Measurements from ENCODE around the gene CREB5.

Gene CREB5

DNA sequence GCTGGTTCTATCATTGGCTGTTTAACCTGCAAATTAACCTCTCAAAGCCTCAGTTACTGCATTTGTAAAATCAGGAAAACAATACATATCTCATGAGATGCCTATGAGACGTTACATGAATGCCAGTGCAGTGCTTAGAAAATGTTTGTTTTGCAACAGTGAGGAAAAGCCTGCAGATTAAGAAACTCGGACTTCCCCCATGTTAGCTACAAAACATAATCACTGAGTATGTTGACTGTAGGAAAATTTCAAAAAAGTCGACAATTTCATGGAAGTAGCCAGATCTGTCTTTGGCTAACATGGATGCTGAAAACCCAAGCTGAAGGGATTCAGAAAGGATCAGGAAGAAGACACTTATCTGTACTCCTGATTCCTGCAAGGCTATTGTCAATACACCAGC, 424.4 kb downstream of the CREB5 start:
- DNase-seq, result no peak

DNA sequence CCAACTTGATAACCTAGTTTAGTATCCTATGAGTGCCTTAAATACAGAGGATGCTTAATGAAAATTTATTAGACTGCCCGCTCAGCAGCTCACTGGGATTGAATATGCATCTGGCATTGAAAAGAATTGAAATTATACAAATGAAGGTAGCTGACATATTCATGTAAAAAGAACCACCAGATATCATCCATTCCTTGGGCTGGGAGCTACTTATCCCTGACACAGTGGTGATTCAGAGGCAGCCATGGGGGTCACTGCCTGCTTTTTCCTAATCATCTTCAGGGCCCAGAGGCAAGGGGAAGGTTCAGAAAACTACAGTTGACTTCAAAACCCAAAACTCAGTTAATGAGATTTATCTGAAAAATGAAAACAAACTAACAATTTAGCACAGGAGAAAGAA, 424.9 kb downstream of the CREB5 start:
- DNase-seq, result no peak

DNA sequence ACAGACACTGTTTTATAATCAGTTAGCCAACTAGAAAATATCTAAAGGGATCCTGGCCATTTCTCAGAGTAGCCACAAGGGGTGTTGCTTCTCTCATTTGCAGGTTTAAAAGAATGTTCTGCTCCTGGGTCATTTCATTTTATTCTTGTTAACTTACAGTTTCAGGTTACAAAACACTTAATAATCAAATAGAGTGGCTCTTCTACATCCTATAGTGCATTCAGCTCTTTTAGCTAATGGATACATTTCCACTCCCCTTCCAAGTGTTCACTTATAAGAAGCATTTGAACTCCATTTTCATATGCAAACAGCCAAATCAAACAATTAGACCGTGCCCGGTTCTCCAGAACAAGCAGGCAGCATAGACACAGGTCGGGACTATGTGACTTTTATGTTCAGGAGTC, 428.3 kb downstream of the CREB5 start:
- peak; percentile 91 for DNase-seq

DNA sequence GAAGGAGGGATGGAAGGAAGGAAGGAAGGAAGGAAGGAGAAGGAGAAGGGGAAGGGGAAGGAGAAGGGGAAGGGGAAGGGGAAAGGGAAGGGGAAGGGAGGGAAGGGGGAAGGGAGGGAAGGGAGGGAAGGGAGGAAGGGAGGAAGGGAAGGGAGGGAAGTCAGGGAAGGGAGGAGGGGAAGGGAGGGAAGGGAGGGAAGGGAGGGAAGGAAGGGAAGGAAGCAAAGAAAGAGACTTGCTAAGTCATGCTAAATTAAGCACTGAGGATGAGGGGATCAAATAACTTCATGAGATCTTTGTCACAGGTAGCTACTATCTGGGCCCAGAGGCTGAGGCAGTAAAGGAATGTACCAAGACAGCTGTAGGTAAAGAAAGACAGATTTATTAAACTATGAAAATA, 429.4 kb downstream of the CREB5 start:
- no peak for DNase-seq

DNA sequence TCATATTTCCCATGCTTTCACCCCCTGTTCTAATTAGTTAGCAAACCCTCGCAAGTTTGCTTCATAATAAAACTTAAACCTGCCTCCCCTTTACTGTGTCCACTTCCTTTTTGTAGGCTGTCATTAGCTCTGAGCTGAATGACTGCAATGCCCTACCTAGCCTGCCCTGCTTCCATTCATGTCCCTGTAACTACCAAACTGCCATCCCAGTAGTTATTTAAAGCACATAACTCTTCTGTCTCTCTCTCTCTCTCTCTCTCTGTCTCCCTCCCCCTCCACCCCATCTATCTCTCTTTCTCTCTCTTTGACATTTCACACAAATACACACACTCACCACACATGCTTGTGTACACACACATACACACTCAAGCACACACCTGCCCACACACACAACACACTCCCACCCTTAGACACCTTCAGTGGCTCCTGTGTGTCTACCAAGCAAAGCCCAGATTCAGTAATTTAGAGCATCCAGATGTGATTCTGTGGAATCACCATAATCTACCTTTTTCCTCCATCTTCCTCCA, 430.5 kb downstream of the CREB5 start:
- DNase-seq, result no peak

DNA sequence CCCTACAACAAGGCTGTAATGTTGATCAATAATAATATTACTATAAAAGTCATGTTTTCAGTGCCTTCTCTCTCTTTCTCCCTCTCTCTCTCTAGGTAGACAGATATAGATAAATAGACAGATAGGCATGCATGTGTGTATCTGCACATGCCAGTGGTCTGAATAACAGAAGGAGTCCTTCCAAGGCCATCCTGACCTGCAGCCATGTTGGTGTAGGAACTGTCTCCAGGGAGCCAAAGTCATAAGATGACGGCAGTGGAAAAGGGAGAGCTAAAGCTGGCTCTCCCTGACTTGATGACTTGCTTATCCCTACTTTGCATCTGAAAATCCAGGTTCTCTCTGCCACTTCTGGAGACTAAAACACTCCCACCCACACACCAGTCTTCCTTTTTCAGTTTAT, 432.8 kb downstream of the CREB5 start:
- DNase-seq, result no peak

DNA sequence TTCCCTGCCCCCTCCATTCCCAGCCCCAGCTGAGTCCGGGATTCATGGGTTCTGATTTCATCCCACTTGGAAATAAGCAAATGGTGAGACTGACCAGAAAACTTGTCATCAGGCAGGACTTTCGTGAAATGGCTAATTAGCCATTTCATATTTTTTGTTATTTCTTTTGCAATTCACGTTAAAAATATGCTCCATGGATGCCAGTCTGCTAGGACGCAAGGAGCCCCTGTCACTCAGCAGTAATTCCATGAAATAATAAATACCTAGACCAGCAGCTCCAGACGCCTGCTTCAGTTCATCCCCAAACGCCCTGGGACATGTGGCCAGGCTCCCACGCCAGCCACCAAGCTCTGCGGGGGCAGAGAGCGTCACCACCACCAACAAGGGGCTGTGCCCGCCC, 434.9 kb downstream of the CREB5 start:
- no peak for DNase-seq

DNA sequence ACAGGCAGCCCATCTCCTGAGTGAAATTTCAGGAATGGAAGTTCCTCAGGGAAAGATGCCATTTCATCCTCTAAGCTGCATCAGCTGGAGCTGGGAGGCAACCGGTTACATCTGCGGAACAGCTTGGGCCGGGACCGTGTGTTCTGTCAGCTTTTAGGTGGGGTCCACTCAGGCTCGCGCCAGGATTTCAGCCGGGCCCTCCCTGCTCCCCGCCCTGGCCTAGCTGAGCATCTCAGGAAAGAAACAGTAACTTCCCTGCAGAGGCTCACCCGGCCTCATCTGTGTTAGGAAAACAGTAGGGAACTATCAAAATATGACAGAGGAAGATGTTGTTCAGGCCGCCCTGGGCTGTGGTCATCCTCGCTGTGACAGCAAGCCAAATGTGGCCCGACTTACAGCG, 435.4 kb downstream of the CREB5 start:
- DNase-seq, result no peak

DNA sequence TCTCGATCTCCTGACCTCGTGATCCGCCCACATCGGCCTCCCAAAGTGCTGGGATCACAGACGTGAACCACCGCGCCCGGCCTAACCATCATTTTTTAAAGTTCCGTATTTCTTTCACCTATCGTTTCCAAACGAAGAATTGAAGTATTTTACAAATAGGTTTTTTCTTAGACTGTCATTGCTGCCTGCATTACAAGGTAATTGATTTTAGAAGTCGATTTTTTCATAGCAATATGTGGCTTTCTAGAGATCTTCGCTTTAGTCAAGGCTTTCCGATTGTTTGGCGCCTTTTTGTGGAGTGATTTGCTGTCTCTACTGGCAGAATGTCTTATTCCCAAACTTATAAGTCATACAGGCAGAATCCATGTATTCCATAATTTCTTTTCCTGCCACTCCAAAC, 436.6 kb downstream of the CREB5 start:
- no peak for DNase-seq

DNA sequence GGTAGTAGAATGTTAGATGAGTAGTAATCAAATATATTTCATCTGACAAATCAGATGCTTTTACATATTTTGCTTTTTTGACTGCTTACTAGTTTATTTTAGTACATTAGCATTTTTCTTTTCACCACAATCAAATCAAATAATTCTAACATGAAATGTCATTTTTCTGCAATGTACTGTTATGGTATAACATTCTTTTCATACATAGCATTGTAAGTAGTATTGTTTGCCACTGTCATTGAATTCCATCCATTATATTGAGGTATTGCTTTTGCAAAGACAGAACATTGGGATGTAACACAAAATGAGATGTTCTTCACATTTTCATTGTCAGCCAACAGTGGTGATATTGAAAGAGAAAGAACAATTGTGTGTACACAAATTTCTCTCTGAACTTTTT, 438.4 kb downstream of the CREB5 start:
- no peak for DNase-seq

DNA sequence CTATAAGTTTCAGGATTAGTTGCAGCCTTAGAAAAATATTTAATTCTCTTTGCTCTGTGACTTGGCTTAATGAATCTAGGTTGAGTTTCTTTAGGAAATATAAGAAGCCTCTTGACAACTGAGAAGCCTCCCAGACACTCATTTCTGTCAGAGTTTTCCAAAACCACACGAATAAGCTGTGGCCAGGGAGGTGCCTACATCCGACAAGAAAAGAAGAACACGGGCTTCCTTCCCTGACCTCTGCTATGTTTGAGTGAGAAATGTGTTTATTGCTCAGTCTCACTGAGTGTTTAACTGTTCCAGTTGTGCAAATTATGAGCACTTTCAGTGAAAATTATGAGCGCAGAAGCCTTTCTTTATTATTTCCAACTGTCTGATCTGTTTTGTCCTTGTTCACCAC, 440.8 kb downstream of the CREB5 start:
- no peak for DNase-seq

DNA sequence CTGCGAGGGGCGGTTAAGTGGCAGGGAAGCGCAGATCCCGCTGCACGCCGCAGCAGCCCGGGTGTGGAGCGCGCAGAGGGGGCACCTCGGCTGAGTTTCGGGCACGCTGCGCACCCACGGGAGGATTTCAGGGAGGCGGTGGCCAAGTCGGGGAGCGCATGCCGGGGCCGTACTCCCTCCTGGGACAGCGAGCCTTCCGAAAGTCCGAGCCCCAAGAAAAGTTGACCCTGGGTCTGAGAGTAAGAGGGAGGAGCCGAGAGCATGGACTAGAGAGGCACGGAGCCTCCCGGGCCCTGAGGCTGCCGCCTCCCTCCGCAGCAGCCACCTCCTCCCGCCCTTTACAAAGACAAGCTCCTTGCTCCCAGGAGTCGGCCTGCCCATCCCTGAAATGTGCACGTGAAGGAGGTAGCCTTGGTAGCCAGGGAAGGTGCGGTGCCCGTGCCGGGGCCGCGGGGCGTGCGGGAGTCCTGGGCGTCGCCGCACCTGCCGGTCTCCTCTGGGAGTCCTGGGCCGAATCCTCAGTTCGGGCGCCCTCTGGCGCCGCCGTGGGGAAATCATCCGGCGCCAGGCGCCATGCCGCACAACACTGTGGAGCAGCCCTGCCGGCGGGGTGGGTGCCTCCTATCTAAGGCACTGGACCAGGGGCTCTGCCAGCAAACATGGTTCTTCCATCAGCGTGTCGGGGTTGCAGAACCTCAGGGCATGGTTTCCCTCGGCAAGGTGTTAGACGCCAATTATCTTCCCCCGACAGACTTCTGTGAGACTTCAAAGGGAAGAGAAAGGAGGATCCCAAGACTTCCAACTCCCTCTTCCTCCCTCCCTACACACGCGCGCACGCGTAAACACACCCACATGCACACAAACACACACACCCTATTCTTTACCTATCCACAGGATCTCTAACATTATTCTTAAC, 441.8 kb downstream of the CREB5 start:
- peak; percentile 60 for DNase-seq

DNA sequence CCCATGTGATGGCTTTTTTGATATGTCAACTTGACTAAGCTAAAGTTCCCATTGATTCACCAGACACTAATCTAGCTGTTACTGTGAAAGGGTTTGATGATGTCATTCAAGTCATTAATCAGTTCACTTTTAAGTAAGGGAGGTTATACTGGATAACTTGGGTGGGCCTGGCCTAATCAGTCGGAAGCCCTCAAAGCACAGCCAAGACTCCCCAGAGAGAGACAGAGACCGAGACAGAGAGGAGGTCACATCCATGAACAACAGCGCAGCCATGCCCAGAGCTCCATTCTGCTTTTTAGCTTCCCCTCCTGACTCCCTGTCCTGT, 442.4 kb downstream of the CREB5 start:
- no peak for DNase-seq

DNA sequence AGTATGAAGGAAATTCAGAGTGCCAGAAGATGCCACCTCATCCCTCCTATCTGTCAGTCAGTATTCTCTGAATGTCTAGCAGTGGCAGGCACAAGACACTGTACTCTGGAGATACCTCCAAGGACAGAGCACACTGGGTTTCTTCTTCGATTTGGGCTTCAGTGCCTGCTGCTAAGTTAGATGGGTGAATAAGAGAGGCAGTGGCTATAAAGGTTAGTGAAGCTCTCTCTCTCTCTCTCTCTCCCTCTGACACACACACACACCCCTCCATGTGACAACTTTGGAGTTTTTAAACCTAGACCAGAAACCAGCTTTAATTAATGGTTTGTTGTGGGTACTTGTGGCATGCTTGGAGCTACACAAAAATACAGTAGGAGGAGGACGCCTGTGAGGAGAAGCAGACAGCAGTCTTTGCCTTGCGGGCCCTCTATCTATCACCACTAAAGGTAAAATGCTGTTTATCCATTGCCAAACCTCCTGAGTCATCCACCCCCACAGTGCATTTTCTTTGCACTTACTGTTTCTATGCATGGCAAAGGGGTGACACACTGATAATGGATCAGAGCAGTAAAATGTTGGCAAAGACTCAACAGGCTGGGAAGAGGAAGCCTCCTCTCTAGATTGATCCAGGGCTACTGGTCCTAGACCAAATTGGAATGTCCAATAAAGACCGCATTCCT, 443.4 kb downstream of the CREB5 start:
- peak; percentile 24 for DNase-seq

DNA sequence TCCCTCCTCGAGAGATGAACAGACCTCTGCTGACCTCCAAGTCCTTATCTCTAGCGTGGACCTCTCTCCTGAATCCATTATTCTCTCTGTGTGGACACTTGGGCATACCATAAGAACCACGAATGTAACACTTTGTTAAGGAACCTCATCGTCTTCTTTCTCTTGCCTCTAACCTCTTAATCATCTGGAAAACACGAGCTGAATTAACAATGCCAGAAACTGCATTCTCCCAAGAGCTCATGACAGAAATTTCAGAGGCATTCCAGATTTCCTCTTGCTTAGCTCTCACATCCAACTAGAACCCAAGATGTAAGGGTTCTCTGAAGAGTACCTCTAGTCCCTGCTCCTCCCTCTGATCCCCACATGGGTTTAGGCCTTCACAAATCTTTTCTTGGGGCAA, 444.3 kb downstream of the CREB5 start:
- no peak for DNase-seq

DNA sequence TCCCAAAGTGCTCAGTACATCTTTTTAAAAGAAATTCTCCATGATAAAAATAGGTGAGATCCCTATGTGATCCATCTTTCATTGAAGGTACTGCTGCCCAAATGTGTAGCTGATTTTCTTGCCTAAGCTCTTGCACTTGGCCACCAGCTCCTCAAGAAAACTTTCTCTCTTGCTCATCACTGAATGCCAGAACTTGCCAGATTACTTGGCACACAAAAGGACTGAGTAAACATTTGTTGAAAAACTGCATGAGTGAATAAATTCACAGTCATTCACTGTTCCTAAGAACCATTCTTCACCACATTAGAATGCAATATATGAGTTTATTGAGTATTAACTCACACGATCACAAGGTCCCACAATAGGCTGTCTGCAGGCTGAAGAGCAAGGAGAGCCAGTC, 445.9 kb downstream of the CREB5 start:
- DNase-seq, result no peak

DNA sequence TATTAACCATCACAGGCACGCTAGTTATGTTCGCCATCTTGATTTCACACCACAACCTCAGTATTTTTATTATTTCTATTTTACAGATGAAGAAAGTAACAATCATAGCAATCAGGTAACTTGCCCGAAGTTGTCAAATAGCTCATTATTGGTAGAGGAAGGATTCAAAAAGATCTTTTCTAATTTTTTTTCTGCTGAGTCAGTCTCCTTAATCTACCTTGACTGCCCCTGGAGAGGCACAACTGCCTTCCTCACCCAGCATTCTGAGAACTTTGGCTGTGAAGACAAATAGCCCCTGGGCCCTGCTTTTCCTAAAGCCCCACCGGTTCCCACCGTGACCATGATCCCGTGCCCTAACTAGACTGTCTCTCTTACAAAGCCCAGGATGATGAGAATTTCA, 446.6 kb downstream of the CREB5 start:
- DNase-seq, result no peak

DNA sequence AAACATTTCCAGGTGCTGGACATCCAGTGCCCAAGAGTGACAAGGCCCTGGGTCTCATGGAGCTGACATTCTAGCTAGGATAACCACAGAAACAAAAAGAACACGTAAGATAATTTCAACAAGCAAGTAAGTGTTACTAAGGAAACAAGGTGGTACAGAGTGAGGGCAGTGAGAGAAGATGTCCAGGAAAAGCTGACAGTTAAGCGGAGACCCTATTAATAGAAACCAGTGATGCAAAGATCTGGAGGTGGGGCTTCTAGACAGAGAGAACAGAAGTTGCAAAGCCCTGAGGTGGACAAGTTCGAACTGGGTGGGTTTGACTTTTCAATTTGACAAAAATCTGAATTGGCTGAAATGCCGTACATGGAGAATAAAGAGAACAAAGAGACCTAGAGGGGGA, 449.5 kb downstream of the CREB5 start:
- no peak for DNase-seq

DNA sequence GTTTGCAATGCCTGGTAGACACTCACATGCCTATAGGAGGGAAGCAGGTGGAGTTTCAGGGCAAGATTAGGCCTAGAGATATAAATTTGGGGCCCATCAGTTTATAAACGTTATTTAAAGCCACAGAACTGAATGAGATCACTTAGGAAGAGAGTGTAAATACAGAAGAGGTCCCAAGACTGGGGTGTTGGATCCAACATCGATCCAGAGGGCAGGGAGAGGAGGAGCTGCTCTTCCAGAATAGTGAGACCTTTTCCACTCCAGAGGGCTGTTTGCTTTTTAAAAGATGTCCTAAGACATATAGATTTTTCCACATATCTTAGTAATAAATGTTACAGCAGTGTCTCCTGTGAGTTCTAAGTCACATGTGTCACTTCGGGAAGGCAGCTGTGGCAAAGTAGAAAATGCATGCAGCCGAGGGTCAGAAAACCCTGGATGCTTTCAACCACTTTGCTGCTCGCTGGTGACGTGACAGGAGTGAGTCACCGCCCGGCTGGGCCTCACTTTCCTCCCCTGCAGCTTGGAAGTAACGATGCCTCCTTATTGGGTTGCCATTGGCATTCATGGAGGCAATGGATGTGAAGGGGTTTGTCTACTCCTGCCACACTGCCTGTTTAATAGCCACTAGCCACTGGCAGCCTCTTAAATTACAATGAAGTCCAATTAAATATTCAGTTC, 450.4 kb downstream of the CREB5 start:
- DNase-seq, result no peak

DNA sequence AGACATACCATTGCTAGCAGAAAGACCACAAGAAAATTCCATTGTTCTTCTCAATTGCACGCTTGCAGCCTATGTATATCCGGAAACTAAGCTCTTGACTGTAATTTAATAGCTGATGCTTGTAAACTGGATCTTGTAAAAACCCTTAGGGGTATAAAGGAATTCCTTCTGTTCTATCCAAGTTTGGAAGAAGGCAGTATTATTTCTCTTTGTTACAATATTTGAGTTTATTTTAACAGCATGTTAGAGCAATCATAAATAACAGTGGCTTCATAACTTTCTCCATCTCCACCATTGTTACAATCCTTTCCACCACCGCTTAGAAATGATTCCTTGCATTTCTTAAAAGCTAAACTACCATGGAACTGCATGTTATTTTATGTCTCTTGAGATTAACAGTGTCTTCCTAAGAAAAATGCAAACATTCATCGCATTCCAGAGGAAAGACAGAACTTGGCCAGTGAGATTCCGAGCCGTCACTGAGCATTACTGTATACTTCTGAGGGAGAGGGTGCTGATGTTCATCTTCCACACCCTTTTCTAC, 453.4 kb downstream of the CREB5 start:
- DNase-seq, result no peak

DNA sequence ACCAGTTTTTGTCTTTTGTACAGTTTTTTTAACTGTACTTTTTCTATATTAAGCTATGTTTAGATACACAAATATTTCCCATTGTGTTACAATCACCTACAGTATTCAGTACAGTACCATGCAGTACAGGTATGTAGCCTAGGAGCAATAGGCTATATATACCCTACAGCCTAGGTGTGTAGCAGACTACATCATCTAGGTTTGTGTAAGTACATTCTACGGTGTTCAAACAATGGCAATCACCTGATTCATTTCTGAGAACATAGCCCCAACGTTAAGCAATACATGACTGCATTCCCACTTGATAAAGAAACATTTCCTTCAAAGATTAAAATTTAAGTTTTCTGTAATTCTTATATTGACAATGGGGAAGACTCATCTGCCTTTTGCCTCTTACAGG, 456.4 kb downstream of the CREB5 start:
- DNase-seq, result no peak

DNA sequence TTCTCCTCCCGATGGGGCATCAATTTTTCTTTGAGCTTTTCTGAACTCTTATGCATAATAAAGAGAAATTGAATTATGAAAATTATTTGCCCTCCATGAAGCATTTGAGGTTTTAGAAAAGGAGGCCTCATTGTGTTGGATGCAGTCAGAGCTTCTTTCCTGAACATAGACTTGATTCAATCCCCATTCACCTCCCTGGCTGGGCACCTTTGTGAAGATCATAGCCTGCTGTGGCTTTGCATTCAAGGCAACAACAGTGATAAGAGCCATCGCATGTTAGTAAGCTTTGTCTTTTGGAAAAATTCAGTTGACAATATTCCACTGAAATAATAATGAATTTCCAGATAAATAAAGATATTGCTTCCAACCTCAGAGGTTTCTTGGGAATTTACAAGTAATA, 458.8 kb downstream of the CREB5 start:
- no peak for DNase-seq

DNA sequence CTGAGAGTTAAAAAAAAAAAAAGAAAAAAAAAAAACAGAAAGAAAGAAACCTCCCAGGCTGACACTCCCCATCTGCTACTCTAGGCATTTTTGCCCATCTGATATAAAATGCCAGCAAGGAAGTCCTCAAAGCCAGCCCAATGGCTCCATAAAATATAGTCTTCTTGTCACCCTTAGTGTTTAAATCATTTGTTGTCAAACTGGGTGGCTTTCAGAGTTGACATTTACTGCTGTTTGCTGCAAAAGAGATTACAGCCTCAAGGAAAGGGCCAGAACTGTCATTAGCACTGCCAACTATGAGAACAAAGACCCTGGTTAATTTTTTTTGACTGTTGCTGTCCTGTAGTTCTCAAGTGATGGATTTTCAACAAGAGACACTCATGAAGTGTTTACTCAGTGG, 459.3 kb downstream of the CREB5 start:
- DNase-seq, result peak; percentile 5

DNA sequence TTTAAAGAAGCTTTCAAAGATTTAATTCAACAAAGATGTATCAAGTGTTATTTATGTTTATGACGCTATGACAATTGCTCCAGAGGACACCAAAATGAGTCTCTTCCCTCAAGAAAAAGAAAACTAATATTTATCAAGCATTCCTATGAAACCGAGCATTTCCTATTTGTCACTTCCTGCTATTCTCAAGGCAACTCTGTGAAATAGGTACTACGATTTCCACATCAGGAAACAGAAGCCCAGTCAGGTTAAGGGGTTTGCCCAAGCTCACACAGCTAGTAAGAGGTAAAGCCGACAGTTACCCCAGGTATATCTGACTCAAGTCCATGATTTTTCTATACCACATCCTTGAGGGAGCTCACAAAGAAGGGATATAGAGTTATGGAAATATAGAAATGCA, 459.9 kb downstream of the CREB5 start:
- DNase-seq, result no peak
